GM23338 (cell line): ENCODE data around the gene SETX. TPM values are rescaled to one million over a fixed set of nuclear protein-coding genes. Genes with fewer than 3 reads are reported as not detected.

ENCODE experiments used
- CREB1 ChIP-seq: fragments of 250-450 bp; sonication (Bioruptor Pico); IDR thresholded peaks from 2 replicates; pipeline ENCODE4 v1.5.0; 2020; ENCODE audit warnings: low read depth, mild to moderate bottlenecking, moderate library complexity
- EZH2 ChIP-seq: fragments of 200-600 bp; sonication (generic); IDR thresholded peaks from one replicate; pipeline ENCODE4 v1.8.0; 2017; ENCODE audit warnings: antibody characterized with exemption, mild to moderate bottlenecking, low read depth; ENCODE audit not compliant: unreplicated experiment
- EZH2phosphoT487 ChIP-seq: fragments of 200-600 bp; sonication (generic); IDR thresholded peaks from one replicate; pipeline ENCODE4 v1.8.1; 2018; ENCODE audit warnings: antibody characterized with exemption; ENCODE audit not compliant: unreplicated experiment
- JUNB ChIP-seq: IDR thresholded peaks from one replicate; pipeline ENCODE4 v1.6.1; 2016; ENCODE audit warnings: antibody characterized with exemption; ENCODE audit not compliant: unreplicated experiment
- ZNF114 ChIP-seq: fragments of 250-450 bp; sonication (Bioruptor Pico); IDR thresholded peaks from 2 replicates; pipeline ENCODE4 v1.5.0; 2020; ENCODE audit warnings: mild to moderate bottlenecking, moderate library complexity
- ZNF331 ChIP-seq: fragments of 250-450 bp; sonication (Bioruptor Pico); IDR thresholded peaks from 2 replicates; pipeline ENCODE4 v1.5.0; 2020; ENCODE audit warnings: low read depth, mild to moderate bottlenecking, moderate library complexity
- polyA plus RNA-seq: library from polyadenylated mRNA; unstranded; fragments of >200 nt; fragmentation: Nextera tagmentation; extraction: Ambion mirVana; gene quantifications from 2 replicates; pipeline ENCODE4 v1.2.1, GENCODE V29; 2016
- total RNA-seq: library from RNA; depleted of rRNA; stranded (reverse); fragments of >200 nt; shearing (Covaris generic); gene quantifications from 2 replicates; pipeline ENCODE4 v1.2.3, GENCODE V29; 2014
- TF ChIP-seq, protein P1 (sequence below): fragments of 250-450 bp; sonication (Bioruptor Pico); IDR thresholded peaks from 2 replicates; pipeline ENCODE4 v1.5.0; 2020; ENCODE audit warnings: mild to moderate bottlenecking, moderate library complexity
- TF ChIP-seq, protein P2 (sequence below), 2 experiments: fragments of 200-600 bp in 1 of 2; sonication (generic) in 1 of 2; conservative IDR thresholded peaks; 2 replicates each; pipeline versions ENCODE4 v1.5.1 to v1.6.1; 2016 to 2017; ENCODE audit warnings: antibody characterized with exemption in 2 of 2, low read depth in 2 of 2, mild to moderate bottlenecking in 2 of 2, moderate library complexity in 1 of 2

The SETX gene
- total and polyA plus RNA-seq, 2 experiments from 2014 or later: 17.5 to 49.9 TPM

GRCh38 chr9:132245465-132245864, 109.3 kb downstream of the SETX start (continued):
- TF ChIP-seq, protein P1, sequence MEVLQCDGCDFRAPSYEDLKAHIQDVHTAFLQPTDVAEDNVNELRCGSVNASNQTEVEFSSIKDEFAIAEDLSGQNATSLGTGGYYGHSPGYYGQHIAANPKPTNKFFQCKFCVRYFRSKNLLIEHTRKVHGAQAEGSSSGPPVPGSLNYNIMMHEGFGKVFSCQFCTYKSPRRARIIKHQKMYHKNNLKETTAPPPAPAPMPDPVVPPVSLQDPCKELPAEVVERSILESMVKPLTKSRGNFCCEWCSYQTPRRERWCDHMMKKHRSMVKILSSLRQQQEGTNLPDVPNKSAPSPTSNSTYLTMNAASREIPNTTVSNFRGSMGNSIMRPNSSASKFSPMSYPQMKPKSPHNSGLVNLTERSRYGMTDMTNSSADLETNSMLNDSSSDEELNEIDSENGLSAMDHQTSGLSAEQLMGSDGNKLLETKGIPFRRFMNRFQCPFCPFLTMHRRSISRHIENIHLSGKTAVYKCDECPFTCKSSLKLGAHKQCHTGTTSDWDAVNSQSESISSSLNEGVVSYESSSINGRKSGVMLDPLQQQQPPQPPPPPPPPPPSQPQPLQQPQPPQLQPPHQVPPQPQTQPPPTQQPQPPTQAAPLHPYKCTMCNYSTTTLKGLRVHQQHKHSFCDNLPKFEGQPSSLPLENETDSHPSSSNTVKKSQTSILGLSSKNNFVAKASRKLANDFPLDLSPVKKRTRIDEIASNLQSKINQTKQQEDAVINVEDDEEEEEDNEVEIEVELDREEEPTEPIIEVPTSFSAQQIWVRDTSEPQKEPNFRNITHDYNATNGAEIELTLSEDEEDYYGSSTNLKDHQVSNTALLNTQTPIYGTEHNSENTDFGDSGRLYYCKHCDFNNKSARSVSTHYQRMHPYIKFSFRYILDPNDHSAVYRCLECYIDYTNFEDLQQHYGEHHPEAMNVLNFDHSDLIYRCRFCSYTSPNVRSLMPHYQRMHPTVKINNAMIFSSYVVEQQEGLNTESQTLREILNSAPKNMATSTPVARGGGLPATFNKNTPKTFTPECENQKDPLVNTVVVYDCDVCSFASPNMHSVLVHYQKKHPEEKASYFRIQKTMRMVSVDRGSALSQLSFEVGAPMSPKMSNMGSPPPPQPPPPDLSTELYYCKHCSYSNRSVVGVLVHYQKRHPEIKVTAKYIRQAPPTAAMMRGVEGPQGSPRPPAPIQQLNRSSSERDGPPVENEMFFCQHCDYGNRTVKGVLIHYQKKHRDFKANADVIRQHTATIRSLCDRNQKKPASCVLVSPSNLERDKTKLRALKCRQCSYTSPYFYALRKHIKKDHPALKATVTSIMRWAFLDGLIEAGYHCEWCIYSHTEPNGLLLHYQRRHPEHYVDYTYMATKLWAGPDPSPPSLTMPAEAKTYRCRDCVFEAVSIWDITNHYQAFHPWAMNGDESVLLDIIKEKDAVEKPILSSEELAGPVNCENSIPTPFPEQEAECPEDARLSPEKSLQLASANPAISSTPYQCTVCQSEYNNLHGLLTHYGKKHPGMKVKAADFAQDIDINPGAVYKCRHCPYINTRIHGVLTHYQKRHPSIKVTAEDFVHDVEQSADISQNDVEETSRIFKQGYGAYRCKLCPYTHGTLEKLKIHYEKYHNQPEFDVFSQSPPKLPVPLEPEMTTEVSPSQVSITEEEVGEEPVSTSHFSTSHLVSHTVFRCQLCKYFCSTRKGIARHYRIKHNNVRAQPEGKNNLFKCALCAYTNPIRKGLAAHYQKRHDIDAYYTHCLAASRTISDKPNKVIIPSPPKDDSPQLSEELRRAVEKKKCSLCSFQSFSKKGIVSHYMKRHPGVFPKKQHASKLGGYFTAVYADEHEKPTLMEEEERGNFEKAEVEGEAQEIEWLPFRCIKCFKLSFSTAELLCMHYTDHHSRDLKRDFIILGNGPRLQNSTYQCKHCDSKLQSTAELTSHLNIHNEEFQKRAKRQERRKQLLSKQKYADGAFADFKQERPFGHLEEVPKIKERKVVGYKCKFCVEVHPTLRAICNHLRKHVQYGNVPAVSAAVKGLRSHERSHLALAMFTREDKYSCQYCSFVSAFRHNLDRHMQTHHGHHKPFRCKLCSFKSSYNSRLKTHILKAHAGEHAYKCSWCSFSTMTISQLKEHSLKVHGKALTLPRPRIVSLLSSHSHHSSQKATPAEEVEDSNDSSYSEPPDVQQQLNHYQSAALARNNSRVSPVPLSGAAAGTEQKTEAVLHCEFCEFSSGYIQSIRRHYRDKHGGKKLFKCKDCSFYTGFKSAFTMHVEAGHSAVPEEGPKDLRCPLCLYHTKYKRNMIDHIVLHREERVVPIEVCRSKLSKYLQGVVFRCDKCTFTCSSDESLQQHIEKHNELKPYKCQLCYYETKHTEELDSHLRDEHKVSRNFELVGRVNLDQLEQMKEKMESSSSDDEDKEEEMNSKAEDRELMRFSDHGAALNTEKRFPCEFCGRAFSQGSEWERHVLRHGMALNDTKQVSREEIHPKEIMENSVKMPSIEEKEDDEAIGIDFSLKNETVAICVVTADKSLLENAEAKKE (CRISPR knock-in tag): no peak
- TF ChIP-seq EZH2phosphoT487 (no peak), JUNB (no peak), ZNF331 (no peak), ZNF114 (no peak), CREB1 (no peak), EZH2 (no peak)
- TF ChIP-seq, protein P2, sequence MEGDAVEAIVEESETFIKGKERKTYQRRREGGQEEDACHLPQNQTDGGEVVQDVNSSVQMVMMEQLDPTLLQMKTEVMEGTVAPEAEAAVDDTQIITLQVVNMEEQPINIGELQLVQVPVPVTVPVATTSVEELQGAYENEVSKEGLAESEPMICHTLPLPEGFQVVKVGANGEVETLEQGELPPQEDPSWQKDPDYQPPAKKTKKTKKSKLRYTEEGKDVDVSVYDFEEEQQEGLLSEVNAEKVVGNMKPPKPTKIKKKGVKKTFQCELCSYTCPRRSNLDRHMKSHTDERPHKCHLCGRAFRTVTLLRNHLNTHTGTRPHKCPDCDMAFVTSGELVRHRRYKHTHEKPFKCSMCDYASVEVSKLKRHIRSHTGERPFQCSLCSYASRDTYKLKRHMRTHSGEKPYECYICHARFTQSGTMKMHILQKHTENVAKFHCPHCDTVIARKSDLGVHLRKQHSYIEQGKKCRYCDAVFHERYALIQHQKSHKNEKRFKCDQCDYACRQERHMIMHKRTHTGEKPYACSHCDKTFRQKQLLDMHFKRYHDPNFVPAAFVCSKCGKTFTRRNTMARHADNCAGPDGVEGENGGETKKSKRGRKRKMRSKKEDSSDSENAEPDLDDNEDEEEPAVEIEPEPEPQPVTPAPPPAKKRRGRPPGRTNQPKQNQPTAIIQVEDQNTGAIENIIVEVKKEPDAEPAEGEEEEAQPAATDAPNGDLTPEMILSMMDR (conservative IDR thresholded peaks at IDR 0.05; ENCODE audit: low read depth in 2 of 2): no peak
